Liver (tissue), 9 donors: ENCODE data around the gene FAM149B1. TPM values are rescaled to one million over a fixed set of nuclear protein-coding genes. Genes with fewer than 3 reads are reported as not detected.

Experiments
- DNase-seq: peaks from one replicate; pipeline ENCODE4 v3.0.0-alpha.2; 2017; ENCODE audit warnings: low spot score
- H3K27ac ChIP-seq, 2 donors: one replicate each; pipeline ENCODE4 v1.7.0; 2013; ENCODE audit warnings: inconsistent platforms in 2 of 2, low read length in 2 of 2, control low read depth in 1 of 2, low read depth in 1 of 2, mild to moderate bottlenecking in 1 of 2
- H3K27me3 ChIP-seq, 4 donors: one replicate each; pipeline versions ENCODE4 v1.6.1 to v1.7.0; 2013; ENCODE audit warnings: low read length in 3 of 4, inconsistent platforms in 1 of 4, mild to moderate bottlenecking in 1 of 4, moderate library complexity in 1 of 4; ENCODE audit not compliant: control insufficient read depth in 4 of 4, insufficient read depth in 4 of 4
- H3K36me3 ChIP-seq, 4 donors: one replicate each; pipeline versions ENCODE4 v1.6.1 to v1.7.0; 2013; ENCODE audit warnings: low read length in 3 of 4, mild to moderate bottlenecking in 3 of 4, low read depth in 1 of 4, moderate library complexity in 1 of 4; ENCODE audit not compliant: control insufficient read depth in 4 of 4, insufficient read depth in 3 of 4
- H3K4me1 ChIP-seq, 4 donors: one replicate each; pipeline versions ENCODE4 v1.6.1 to v1.7.0; 2013; ENCODE audit warnings: low read length in 3 of 4, mild to moderate bottlenecking in 3 of 4, moderate library complexity in 1 of 4; ENCODE audit not compliant: control insufficient read depth in 4 of 4, insufficient read depth in 4 of 4
- H3K4me3 ChIP-seq, 3 donors: one replicate each; pipeline versions ENCODE4 v1.6.1 to v1.7.0; 2013; ENCODE audit warnings: low read length in 3 of 3, control low read depth in 1 of 3, low read depth in 1 of 3, mild to moderate bottlenecking in 1 of 3
- H3K9ac ChIP-seq, 2 donors: one replicate each; pipeline ENCODE4 v1.7.0; 2013; ENCODE audit warnings: low read length in 2 of 2, mild to moderate bottlenecking in 2 of 2, moderate library complexity in 2 of 2, control low read depth in 1 of 2, low read depth in 1 of 2
- H3K9me3 ChIP-seq, 4 donors: one replicate each; pipeline versions ENCODE4 v1.6.1 to v1.7.0; 2013; ENCODE audit warnings: low read length in 3 of 4; ENCODE audit not compliant: control insufficient read depth in 4 of 4
- EGR1 ChIP-seq, 2 donors: IDR thresholded peaks; 2 replicates each; pipeline ENCODE4 v1.6.1; 2016 to 2018; ENCODE audit warnings: antibody characterized with exemption in 2 of 2, low read depth in 2 of 2
- FOXA1 ChIP-seq: IDR thresholded peaks from 2 replicates; pipeline ENCODE4 v1.6.1; 2016; ENCODE audit warnings: antibody characterized with exemption
- FOXA2 ChIP-seq: IDR thresholded peaks from 2 replicates; pipeline ENCODE4 v1.6.1; 2016; ENCODE audit warnings: antibody characterized with exemption
- GABPA ChIP-seq, 2 donors: IDR thresholded peaks in 1 of 2; conservative IDR thresholded peaks in 1 of 2; 2 replicates each; pipeline ENCODE4 v1.6.1; 2016; ENCODE audit warnings: antibody characterized with exemption in 2 of 2, mild to moderate bottlenecking in 1 of 2, moderate library complexity in 1 of 2
- HNF4A ChIP-seq, 2 donors: conservative IDR thresholded peaks; 2 replicates each; pipeline ENCODE4 v1.6.1; 2016; ENCODE audit warnings: antibody characterized with exemption in 2 of 2, mild to moderate bottlenecking in 2 of 2
- HNF4G ChIP-seq: IDR thresholded peaks from 2 replicates; pipeline ENCODE4 v1.6.1; 2016; ENCODE audit warnings: antibody characterized with exemption
- JUND ChIP-seq, 2 donors: IDR thresholded peaks; 2 replicates each; pipeline ENCODE4 v1.6.1; 2016; ENCODE audit warnings: antibody characterized with exemption in 2 of 2
- NR2F2 ChIP-seq: IDR thresholded peaks from 2 replicates; pipeline ENCODE4 v1.6.1; 2016; ENCODE audit warnings: antibody characterized with exemption
- RAD21 ChIP-seq, 2 donors: IDR thresholded peaks; 2 replicates each; pipeline ENCODE4 v1.6.1; 2016; ENCODE audit warnings: antibody characterized with exemption in 2 of 2, mild to moderate bottlenecking in 2 of 2
- RXRA ChIP-seq, 2 donors: IDR thresholded peaks; 2 replicates each; pipeline ENCODE4 v1.6.1; 2017 to 2018; ENCODE audit warnings: antibody characterized with exemption in 2 of 2, mild to moderate bottlenecking in 1 of 2
- SP1 ChIP-seq: IDR thresholded peaks from 2 replicates; pipeline ENCODE4 v1.6.1; 2018; ENCODE audit warnings: antibody characterized with exemption, mild to moderate bottlenecking
- TAF1 ChIP-seq: conservative IDR thresholded peaks from 2 replicates; pipeline ENCODE4 v1.6.1; 2016; ENCODE audit warnings: antibody characterized with exemption, mild to moderate bottlenecking
- YY1 ChIP-seq: IDR thresholded peaks from 2 replicates; pipeline ENCODE4 v1.6.1; 2016; ENCODE audit warnings: antibody characterized with exemption, mild to moderate bottlenecking
- WGBS: extraction: QIAGEN DNeasy Blood & Tissue Kit; methylation state at CpG from one replicate; pipeline ENCODE4 v1.1.7; 2013; 5-methylcytosine and 5-hydroxymethylcytosine counted together
- polyA plus RNA-seq, 2 donors: library from polyadenylated mRNA; stranded (reverse) in 1 of 2; unstranded in 1 of 2; fragments of 200-250 nt in 1 of 2; fragments of >200 nt in 1 of 2; fragmentation: Nextera tagmentation in 1 of 2; extraction: Ambion mirVana in 1 of 2; gene quantifications; one replicate each; pipeline versions ENCODE4 v1.2.1 to v1.2.3, GENCODE V29; 2013 to 2015
- total RNA-seq, 2 donors: library from RNA; depleted of rRNA; stranded (reverse); fragments of >200 nt; gene quantifications; one replicate each; pipeline ENCODE4 v1.2.3, GENCODE V29; 2014
- TF ChIP-seq, protein P1 (sequence below): fragments of 150-350 bp; IDR thresholded peaks from 2 replicates; pipeline ENCODE4 v1.5.1; 2017; ENCODE audit warnings: improper control_type of control experiment, low read depth, low read length; ENCODE audit not compliant: missing input control
- TF ChIP-seq, protein P2 (sequence below): IDR thresholded peaks from 2 replicates; pipeline ENCODE4 v1.6.1; 2016; ENCODE audit warnings: antibody characterized with exemption
- TF ChIP-seq, protein P3 (sequence below): IDR thresholded peaks from 2 replicates; pipeline ENCODE4 v1.6.1; 2016; ENCODE audit warnings: antibody characterized with exemption
- TF ChIP-seq, protein P4 (sequence below): IDR thresholded peaks from 2 replicates; pipeline ENCODE4 v1.6.1; 2016; ENCODE audit warnings: antibody characterized with exemption, mild to moderate bottlenecking
- TF ChIP-seq, protein P5 (sequence below): IDR thresholded peaks from 2 replicates; pipeline ENCODE4 v1.6.1; 2016; ENCODE audit warnings: antibody characterized with exemption
- donor health status: healthy.
- donor health status: healthy.
- donor health status: healthy.
- donor health status: healthy.
- donor health status: healthy.

The FAM149B1 gene
- total and polyA plus RNA-seq, 4 donors = 7.3 to 12.9 (median 9.1) TPM

DNA sequence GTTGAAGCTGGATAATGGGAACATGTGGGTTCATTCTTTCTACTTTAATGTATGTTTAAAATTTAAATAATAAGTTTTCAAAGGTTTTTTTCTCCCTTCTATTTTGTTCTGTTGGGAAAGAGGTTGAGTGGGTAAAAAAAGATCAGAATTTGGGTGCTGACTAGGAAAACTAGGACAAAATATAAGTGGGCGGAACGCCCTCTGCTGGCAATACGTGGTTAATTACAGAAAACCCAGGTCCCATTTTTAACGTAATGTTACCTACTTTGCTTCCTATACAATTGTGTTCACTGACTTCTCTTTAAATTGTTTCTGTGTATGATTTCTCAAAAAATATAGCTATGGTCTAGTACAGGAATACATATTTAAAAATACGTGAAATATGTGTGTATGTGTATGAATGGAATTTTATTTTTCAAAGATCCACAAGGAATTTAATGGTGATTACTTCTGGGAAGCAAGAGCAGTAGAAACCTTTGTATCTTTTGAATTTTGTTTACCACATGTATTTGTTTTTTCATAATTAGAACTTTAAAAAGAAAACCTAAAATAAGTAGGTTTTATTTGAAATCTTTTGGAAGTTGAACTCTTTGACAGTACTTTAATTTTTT, 8.8 kb upstream of the FAM149B1 start:
- H3K9ac ChIP-seq = no peak overlapping the region
- TF ChIP-seq YY1 (no peak), RAD21 (IDR thresholded peaks at IDR 0.05) (peak; percentile 82 to 83), HNF4A (conservative IDR thresholded peaks at IDR 0.05) (no peak), GABPA (IDR thresholded peaks at IDR 0.05 in 1 of 2, conservative IDR thresholded peaks at IDR 0.05 in 1 of 2) (no peak), FOXA2 (no peak), JUND (IDR thresholded peaks at IDR 0.05) (no peak)
- TF ChIP-seq, protein P1, sequence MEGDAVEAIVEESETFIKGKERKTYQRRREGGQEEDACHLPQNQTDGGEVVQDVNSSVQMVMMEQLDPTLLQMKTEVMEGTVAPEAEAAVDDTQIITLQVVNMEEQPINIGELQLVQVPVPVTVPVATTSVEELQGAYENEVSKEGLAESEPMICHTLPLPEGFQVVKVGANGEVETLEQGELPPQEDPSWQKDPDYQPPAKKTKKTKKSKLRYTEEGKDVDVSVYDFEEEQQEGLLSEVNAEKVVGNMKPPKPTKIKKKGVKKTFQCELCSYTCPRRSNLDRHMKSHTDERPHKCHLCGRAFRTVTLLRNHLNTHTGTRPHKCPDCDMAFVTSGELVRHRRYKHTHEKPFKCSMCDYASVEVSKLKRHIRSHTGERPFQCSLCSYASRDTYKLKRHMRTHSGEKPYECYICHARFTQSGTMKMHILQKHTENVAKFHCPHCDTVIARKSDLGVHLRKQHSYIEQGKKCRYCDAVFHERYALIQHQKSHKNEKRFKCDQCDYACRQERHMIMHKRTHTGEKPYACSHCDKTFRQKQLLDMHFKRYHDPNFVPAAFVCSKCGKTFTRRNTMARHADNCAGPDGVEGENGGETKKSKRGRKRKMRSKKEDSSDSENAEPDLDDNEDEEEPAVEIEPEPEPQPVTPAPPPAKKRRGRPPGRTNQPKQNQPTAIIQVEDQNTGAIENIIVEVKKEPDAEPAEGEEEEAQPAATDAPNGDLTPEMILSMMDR = peak; percentile 79
- DNase-seq = peak; percentile 73
- H3K4me3 ChIP-seq = no peak overlapping the region
- H3K36me3 ChIP-seq = peaks cover 1 to 32% (median 25%) of the 10 kb centered on the region in 4 donors
- 3% methylated on average over 5 of the region's 5 CpGs for WGBS
- no peak overlapping the region for H3K27ac ChIP-seq
- H3K27me3 ChIP-seq = no peaks in the 10 kb centered on the region
- H3K9me3 ChIP-seq = no peaks in the 10 kb centered on the region
- H3K4me1 ChIP-seq = peaks cover 0 to 4% (median 3%) of the 10 kb centered on the region in 4 donors

DNA sequence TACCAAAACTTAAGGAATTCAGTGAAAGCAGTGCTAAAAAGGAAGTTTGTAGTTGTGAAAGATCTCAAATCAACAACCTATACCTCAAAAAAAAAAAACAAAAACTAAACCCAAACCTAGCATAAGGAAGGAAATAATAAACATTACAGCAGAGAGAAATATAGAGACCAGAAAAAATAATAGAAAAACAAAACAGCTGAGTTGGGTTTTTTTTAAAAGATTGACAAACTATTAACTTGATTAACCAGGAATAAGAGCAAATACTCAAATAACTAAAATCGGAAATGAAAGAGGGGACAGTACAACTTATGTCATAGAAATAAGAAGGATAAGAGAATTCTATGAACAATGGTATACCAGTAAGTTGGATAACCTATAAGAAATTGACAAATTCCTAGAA, 6.8 kb upstream of the FAM149B1 start:
- H3K36me3 ChIP-seq = peaks cover under 1 to 27% (median 21%) of the 10 kb centered on the region in 4 donors
- H3K27ac ChIP-seq = no peak overlapping the region
- no peak for TF ChIP-seq RAD21 (IDR thresholded peaks at IDR 0.05)
- TF ChIP-seq, protein P2, sequence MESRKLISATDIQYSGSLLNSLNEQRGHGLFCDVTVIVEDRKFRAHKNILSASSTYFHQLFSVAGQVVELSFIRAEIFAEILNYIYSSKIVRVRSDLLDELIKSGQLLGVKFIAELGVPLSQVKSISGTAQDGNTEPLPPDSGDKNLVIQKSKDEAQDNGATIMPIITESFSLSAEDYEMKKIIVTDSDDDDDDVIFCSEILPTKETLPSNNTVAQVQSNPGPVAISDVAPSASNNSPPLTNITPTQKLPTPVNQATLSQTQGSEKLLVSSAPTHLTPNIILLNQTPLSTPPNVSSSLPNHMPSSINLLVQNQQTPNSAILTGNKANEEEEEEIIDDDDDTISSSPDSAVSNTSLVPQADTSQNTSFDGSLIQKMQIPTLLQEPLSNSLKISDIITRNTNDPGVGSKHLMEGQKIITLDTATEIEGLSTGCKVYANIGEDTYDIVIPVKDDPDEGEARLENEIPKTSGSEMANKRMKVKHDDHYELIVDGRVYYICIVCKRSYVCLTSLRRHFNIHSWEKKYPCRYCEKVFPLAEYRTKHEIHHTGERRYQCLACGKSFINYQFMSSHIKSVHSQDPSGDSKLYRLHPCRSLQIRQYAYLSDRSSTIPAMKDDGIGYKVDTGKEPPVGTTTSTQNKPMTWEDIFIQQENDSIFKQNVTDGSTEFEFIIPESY = no peak
- no peak for TF ChIP-seq TAF1
- TF ChIP-seq FOXA2 = no peak
- TF ChIP-seq HNF4A (conservative IDR thresholded peaks at IDR 0.05) = no peak
- TF ChIP-seq, protein P3, sequence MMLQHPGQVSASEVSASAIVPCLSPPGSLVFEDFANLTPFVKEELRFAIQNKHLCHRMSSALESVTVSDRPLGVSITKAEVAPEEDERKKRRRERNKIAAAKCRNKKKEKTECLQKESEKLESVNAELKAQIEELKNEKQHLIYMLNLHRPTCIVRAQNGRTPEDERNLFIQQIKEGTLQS = no peak
- no peak for TF ChIP-seq FOXA1
- TF ChIP-seq SP1 = no peak
- no peak for TF ChIP-seq NR2F2
- TF ChIP-seq, protein P4, sequence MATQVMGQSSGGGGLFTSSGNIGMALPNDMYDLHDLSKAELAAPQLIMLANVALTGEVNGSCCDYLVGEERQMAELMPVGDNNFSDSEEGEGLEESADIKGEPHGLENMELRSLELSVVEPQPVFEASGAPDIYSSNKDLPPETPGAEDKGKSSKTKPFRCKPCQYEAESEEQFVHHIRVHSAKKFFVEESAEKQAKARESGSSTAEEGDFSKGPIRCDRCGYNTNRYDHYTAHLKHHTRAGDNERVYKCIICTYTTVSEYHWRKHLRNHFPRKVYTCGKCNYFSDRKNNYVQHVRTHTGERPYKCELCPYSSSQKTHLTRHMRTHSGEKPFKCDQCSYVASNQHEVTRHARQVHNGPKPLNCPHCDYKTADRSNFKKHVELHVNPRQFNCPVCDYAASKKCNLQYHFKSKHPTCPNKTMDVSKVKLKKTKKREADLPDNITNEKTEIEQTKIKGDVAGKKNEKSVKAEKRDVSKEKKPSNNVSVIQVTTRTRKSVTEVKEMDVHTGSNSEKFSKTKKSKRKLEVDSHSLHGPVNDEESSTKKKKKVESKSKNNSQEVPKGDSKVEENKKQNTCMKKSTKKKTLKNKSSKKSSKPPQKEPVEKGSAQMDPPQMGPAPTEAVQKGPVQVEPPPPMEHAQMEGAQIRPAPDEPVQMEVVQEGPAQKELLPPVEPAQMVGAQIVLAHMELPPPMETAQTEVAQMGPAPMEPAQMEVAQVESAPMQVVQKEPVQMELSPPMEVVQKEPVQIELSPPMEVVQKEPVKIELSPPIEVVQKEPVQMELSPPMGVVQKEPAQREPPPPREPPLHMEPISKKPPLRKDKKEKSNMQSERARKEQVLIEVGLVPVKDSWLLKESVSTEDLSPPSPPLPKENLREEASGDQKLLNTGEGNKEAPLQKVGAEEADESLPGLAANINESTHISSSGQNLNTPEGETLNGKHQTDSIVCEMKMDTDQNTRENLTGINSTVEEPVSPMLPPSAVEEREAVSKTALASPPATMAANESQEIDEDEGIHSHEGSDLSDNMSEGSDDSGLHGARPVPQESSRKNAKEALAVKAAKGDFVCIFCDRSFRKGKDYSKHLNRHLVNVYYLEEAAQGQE = no peak
- TF ChIP-seq GABPA (IDR thresholded peaks at IDR 0.05 in 1 of 2, conservative IDR thresholded peaks at IDR 0.05 in 1 of 2) = no peak
- TF ChIP-seq RXRA (IDR thresholded peaks at IDR 0.05) = no peak
- no peak for TF ChIP-seq YY1
- no peak for TF ChIP-seq EGR1 (IDR thresholded peaks at IDR 0.05; ENCODE audit: low read depth in 2 of 2)
- TF ChIP-seq, protein P5, sequence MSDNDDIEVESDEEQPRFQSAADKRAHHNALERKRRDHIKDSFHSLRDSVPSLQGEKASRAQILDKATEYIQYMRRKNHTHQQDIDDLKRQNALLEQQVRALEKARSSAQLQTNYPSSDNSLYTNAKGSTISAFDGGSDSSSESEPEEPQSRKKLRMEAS = no peak
- TF ChIP-seq, protein P1 = no peak
- no peak for TF ChIP-seq HNF4G
- peaks cover 0 to 6% (median 4%) of the 10 kb centered on the region in 4 donors for H3K4me1 ChIP-seq
- no peaks in the 10 kb centered on the region for H3K27me3 ChIP-seq
- no peak for DNase-seq
- 67% methylated on average over 1 of the region's 1 CpG for WGBS
- no peak overlapping the region for H3K9ac ChIP-seq
- no peak overlapping the region for H3K4me3 ChIP-seq
- H3K9me3 ChIP-seq = no peaks in the 10 kb centered on the region
